T-helper 1 cell treated with Interleukin-12 subunit alpha and Interleukin-12 subunit beta and Interleukin-4 antibody, amounts not matched to agents 30 μg/mL and 1 μg/mL, for 36 hours (primary cell): ENCODE measurements around the gene FBRSL1.
"Not testable (repeated sequence)": the region's sequence is repeated elsewhere in the genome, so short reads cannot be mapped to it uniquely, and the experiment has no call there.

Experiments
- H3K27ac Mint-ChIP-seq: one replicate; pipeline ENCODE4 v1.8.0; 2021; ENCODE audit warnings: mild to moderate bottlenecking, mixed read lengths
- H3K27me3 Mint-ChIP-seq: one replicate; pipeline ENCODE4 v1.8.0; 2021; ENCODE audit warnings: low read depth, mixed read lengths
- H3K36me3 Mint-ChIP-seq: one replicate; pipeline ENCODE4 v1.8.0; 2021; ENCODE audit warnings: low read depth, mixed read lengths
- H3K4me1 Mint-ChIP-seq: one replicate; pipeline ENCODE4 v1.8.0; 2021; ENCODE audit warnings: low read depth, mixed read lengths
- H3K4me3 Mint-ChIP-seq: one replicate; pipeline ENCODE4 v1.8.0; 2021; ENCODE audit warnings: mild to moderate bottlenecking, moderate library complexity, mixed read lengths
- H3K9me3 Mint-ChIP-seq: one replicate; pipeline ENCODE4 v1.8.0; 2021; ENCODE audit warnings: mixed read lengths

FBRSL1 gene

GRCh38 chr12:132472386-132472785 lies 17.6 kb upstream of the FBRSL1 start:
- Mint-ChIP-seq H3K27ac (no peak overlapping the region), H3K4me1 (peaks cover 28% of the 10 kb centered on the region), H3K9me3 (peaks cover 3% of the 10 kb centered on the region)

GRCh38 chr12:132474237-132474741 lies 15.7 kb upstream of the FBRSL1 start:
- Mint-ChIP-seq H3K4me1 (peaks cover 24% of the 10 kb centered on the region), H3K27me3 (peaks cover 14% of the 10 kb centered on the region), H3K27ac (no peak overlapping the region), H3K36me3 (no peaks in the 10 kb centered on the region), H3K9me3 (peaks cover 3% of the 10 kb centered on the region), H3K4me3 (no peak overlapping the region)

More at GRCh38 chr12:132472386-132472785, 17.6 kb upstream of the FBRSL1 start:
- Mint-ChIP-seq H3K36me3 (no peaks in the 10 kb centered on the region), H3K27me3 (peaks cover 20% of the 10 kb centered on the region), H3K4me3 (no peak overlapping the region)

- not testable (repeated sequence) for H3K27me3 Mint-ChIP-seq, H3K9me3 Mint-ChIP-seq, H3K36me3 Mint-ChIP-seq, H3K4me3 Mint-ChIP-seq, H3K27ac Mint-ChIP-seq
- H3K4me1 Mint-ChIP-seq: peaks cover 19% of the 10 kb centered on the region
Measured at GRCh38 chr12:132474799-132475303, 15.1 kb upstream of the FBRSL1 start.

GRCh38 chr12:132475304-132476037 lies 14.5 kb upstream of the FBRSL1 start:
- H3K4me1 Mint-ChIP-seq: peaks cover 18% of the 10 kb centered on the region
- H3K9me3 Mint-ChIP-seq: peaks cover 3% of the 10 kb centered on the region
- no peaks in the 10 kb centered on the region for H3K36me3 Mint-ChIP-seq
- peak overlapping the region; percentile 85 for H3K27ac Mint-ChIP-seq
- peaks cover 4% of the 10 kb centered on the region for H3K27me3 Mint-ChIP-seq
- peak overlapping the region; percentile 37 for H3K4me3 Mint-ChIP-seq

DNA sequence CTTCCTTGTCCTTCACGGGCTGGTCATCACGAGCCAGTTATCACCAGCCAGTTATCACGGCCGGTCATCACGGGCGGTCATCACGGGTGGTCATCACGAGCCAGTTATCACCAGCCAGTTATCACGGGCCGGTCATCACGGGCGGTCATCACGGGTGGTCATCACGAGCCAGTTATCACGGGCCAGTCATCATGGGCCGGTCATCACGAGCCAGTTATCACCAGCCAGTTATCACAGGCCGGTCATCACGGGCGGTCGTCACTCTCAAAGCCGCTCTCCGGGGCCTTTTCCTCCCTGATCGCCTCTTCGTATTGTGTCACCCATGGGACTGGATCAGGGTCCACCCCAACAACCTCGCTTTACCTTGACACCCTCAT lies 13.9 kb upstream of the FBRSL1 start:
- Mint-ChIP-seq H3K4me3 (peak overlapping the region; percentile 37), H3K27me3 (peaks cover 4% of the 10 kb centered on the region), H3K4me1 (peaks cover 16% of the 10 kb centered on the region), H3K36me3 (no peaks in the 10 kb centered on the region), H3K27ac (peak overlapping the region; percentile 85), H3K9me3 (peaks cover 3% of the 10 kb centered on the region)

DNA sequence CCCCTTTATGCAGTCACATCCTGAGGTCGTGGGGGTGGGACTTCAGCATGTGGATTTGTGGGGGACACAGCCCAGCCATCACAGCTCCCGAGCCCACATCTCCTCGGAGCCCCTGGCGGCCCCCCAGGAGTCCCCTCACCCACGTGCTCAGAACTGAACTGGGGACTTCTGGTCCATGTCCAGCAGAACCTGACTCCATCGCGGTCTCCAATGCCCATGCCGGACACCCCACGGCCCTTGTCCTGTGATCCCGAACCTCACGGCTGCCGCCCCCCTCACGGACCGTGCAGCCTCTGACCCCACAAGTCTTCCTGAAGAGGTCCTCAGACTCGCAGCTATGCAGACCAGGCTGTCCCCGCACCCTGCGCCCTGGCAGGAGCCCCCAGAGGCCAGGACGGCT lies 13.5 kb upstream of the FBRSL1 start:
- Mint-ChIP-seq H3K27me3 (peaks cover 3% of the 10 kb centered on the region), H3K4me1 (peaks cover 14% of the 10 kb centered on the region)

GRCh38 chr12:132477017-132477702 lies 12.8 kb upstream of the FBRSL1 start:
- Mint-ChIP-seq H3K27ac (peak overlapping the region; percentile 65), H3K36me3 (no peaks in the 10 kb centered on the region), H3K9me3 (peaks cover 3% of the 10 kb centered on the region), H3K27me3 (no peaks in the 10 kb centered on the region), H3K4me3 (peak overlapping the region; percentile 10), H3K4me1 (peaks cover 14% of the 10 kb centered on the region)

More for the DNA sequence above, 13.5 kb upstream of the FBRSL1 start:
- Mint-ChIP-seq H3K36me3 (no peaks in the 10 kb centered on the region), H3K27ac (peak overlapping the region; percentile 85), H3K9me3 (peaks cover 3% of the 10 kb centered on the region), H3K4me3 (peak overlapping the region; percentile 10)

DNA sequence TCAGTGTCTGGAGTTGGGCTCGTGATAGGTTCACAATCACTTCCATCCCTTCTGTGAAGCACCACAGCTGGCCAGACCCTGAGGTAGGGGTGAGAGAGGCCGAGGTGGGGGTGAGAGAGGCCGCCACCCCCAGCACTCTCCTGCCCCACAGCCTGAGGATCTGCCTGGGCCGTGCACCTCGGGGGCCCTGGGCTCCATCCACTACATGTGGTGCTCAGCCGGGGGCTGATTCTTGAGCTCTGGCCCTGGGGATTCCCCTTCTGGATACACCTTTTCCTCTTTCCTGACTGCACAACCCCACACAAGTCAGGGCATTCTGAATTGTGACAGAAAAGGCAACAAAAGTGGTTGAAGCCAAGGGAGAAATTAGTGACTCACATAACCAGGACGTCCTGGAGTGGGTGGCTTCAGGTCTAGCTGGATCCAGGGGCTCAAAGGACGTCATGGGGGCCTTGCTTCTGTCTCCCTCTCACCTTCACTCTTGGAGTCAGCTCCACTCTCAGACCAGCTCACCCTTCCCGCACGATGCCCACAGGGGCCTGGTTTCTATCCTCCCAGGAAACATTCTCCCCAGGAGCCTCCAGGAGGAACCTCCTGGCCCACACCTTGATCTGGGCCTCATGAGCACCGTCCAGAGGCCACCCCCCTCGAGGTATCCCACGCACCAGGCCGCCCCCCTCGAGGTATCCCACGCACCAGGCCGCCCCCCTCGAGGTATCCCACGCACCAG lies 12.1 kb upstream of the FBRSL1 start:
- Mint-ChIP-seq H3K27ac (peak overlapping the region; percentile 45), H3K27me3 (no peaks in the 10 kb centered on the region), H3K4me3 (no peak overlapping the region), H3K9me3 (peaks cover 3% of the 10 kb centered on the region), H3K4me1 (peaks cover 14% of the 10 kb centered on the region), H3K36me3 (no peaks in the 10 kb centered on the region)

DNA sequence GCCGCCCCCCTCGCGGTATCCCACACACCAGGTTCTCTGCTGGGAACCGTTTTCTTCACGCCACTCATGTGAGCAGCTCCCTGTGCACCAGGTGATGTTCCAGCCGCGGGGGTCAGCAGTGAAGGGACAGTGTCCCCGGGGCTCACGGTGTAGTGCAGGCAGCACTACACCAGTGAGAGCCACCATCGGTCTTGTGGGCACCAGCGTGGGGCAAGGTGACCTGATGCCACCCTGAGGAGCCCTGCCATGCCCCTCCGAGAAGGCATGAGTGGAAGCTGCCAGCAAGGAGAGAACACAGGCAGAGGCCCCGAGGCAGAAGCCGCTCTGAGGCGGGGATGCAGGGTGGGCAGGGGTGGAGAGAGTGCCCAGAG lies 11.5 kb upstream of the FBRSL1 start:
- H3K4me3 Mint-ChIP-seq: no peak overlapping the region
- H3K4me1 Mint-ChIP-seq: peaks cover 14% of the 10 kb centered on the region
- H3K9me3 Mint-ChIP-seq: peaks cover 3% of the 10 kb centered on the region
- H3K27ac Mint-ChIP-seq: no peak overlapping the region
- H3K36me3 Mint-ChIP-seq: no peaks in the 10 kb centered on the region
- no peaks in the 10 kb centered on the region for H3K27me3 Mint-ChIP-seq

GRCh38 chr12:132478845-132479244 lies 11.1 kb upstream of the FBRSL1 start:
- Mint-ChIP-seq H3K9me3 (peaks cover 3% of the 10 kb centered on the region), H3K4me3 (no peak overlapping the region), H3K27ac (peak overlapping the region; percentile 49), H3K4me1 (peaks cover 14% of the 10 kb centered on the region), H3K36me3 (no peaks in the 10 kb centered on the region), H3K27me3 (no peaks in the 10 kb centered on the region)

DNA sequence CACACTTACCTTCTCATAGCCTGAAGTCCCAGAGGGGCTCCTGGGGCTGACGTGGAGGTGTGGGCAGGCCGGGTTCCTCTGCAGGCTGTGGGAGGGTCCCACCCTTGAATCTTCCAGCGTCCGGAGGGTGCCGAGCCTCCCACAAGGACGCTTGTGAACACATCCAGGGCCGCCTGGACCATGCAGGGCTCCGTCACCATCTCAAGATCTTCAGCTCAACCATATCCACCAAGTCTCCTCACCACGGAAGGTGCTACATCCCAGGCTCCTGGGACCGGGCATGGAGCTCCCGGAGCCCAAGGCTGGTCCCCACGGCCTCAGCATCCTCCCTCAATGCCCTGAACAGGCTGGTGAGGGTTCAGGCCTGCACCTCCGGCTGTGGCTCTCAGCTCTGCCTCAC lies 10.7 kb upstream of the FBRSL1 start:
- H3K36me3 Mint-ChIP-seq: no peaks in the 10 kb centered on the region
- H3K27me3 Mint-ChIP-seq: no peaks in the 10 kb centered on the region
- peak overlapping the region; percentile 49 for H3K27ac Mint-ChIP-seq
- H3K4me3 Mint-ChIP-seq: no peak overlapping the region
- peaks cover 14% of the 10 kb centered on the region for H3K4me1 Mint-ChIP-seq
- peaks cover 3% of the 10 kb centered on the region for H3K9me3 Mint-ChIP-seq

- H3K36me3 Mint-ChIP-seq: no peaks in the 10 kb centered on the region
- no peak overlapping the region for H3K27ac Mint-ChIP-seq
- H3K4me3 Mint-ChIP-seq: no peak overlapping the region
- H3K4me1 Mint-ChIP-seq: peaks cover 14% of the 10 kb centered on the region
- no peaks in the 10 kb centered on the region for H3K27me3 Mint-ChIP-seq
- H3K9me3 Mint-ChIP-seq: peaks cover 3% of the 10 kb centered on the region
Measured at GRCh38 chr12:132479938-132480622, 9.9 kb upstream of the FBRSL1 start.

- peaks cover 13% of the 10 kb centered on the region for H3K4me1 Mint-ChIP-seq
- no peaks in the 10 kb centered on the region for H3K27me3 Mint-ChIP-seq
- H3K9me3 Mint-ChIP-seq: peaks cover 3% of the 10 kb centered on the region
- no peaks in the 10 kb centered on the region for H3K36me3 Mint-ChIP-seq
- no peak overlapping the region for H3K4me3 Mint-ChIP-seq
- H3K27ac Mint-ChIP-seq: no peak overlapping the region
Measured at GRCh38 chr12:132480623-132481132, 9.3 kb upstream of the FBRSL1 start.

- Mint-ChIP-seq H3K4me1 (peaks cover 13% of the 10 kb centered on the region), H3K4me3 (no peak overlapping the region)
Measured at GRCh38 chr12:132481345-132481744, 8.6 kb upstream of the FBRSL1 start.

More at GRCh38 chr12:132481345-132481744, 8.6 kb upstream of the FBRSL1 start:
- H3K9me3 Mint-ChIP-seq: no peaks in the 10 kb centered on the region
- H3K27ac Mint-ChIP-seq: no peak overlapping the region
- no peaks in the 10 kb centered on the region for H3K27me3 Mint-ChIP-seq
- no peaks in the 10 kb centered on the region for H3K36me3 Mint-ChIP-seq
